ENCODE measurements around the gene SIRPD.

SIRPD gene

DNA sequence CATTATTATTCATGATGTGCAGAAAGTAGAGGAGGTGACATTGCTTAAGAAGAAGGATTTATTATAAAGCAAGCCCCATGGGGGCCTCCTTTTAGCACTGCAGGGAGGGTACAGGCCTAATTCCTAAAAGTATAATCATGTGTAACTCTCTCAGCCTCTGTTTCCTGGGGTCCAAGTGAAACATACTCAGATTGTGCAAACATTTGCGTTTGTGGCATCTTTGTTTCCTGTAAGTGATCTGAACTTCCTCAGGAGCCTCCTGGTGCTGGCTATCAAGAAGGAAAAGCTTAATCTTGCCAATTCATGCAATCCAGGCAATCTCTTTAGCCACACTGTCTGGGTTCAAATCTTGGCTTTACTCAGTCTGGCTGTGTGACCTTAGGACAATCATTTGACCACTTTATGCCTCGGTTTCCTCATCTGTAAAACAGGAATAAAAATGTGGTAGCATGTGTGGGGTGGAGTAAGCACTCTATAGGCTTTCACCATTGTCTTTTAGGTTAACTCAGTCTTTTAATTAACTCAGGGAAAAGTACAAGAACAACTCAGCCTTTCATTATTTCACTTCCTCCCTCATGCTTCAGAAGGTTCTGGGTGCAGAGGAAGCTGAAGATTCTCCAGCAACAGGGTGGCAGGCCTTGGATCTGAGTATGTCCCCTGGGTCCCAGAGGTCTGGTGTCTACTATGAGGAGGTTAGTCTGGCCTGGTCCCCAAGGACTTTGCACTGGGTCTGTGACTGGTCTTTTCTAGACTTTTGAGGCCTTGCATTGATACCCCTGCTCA, 65.5 kb downstream of the SIRPD start:
- DNase-seq: no peak

DNA sequence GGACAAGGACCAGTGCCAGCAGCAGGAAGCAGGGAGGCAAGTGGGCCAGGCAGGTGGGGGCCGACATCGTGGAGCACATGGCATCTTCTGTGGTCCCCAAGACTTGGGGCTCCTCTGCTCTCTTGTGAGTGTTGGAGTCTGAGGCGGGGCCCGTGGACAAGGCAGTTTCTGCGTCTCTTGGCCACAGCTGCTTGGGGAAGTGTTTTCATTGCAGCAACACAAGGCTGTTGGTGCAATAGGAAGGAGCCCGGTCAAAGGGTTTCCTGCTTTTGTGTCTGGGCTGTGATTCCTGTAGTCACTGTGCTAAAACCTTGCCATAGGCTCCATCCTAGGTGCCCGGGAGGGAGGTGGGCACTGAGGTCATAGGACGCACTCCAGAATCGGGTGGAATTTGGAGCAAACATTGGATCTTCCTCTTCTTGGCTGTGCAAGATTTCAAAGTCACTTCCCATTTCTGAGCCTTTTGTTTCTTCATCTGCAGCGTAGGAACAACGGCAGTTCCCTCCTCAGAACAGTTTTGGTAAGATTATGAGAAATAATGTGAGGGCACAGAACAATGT, 66.1 kb downstream of the SIRPD start, which contains the start of gene SIRPB2:
Gene SIRPB2 (minus strand): TSS at position 140 of the 560 bp plus-strand sequence. CDS start 61 bp downstream, at position 79.
- no peak for DNase-seq

DNA sequence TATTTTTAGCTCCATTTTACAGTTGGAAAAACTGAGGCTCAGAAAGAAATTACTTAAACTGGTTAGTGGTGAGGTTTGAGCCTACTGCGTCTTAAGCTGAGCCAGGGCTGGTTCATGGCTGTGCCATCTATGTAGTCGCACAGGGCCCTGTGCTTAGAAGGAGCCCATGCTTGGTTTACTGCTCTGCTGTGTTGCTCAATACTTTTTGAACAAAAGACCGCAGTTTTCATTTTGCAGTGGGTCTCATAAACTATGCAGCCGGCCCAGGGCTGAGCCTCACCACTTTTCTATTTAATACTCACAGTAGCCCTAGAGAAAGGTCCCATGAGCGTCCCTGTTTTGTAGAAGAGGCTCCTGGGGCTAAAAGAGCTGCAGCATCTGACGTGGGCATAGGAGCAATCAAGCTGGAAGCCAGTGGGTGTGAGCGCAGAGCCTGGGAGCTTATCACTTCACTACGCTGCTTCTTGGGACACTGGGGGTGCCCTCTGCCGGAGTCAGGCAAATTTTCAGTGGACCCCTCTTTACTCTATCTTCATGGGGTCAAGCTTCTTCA, 66.8 kb downstream of the SIRPD start:
- no peak for DNase-seq

DNA sequence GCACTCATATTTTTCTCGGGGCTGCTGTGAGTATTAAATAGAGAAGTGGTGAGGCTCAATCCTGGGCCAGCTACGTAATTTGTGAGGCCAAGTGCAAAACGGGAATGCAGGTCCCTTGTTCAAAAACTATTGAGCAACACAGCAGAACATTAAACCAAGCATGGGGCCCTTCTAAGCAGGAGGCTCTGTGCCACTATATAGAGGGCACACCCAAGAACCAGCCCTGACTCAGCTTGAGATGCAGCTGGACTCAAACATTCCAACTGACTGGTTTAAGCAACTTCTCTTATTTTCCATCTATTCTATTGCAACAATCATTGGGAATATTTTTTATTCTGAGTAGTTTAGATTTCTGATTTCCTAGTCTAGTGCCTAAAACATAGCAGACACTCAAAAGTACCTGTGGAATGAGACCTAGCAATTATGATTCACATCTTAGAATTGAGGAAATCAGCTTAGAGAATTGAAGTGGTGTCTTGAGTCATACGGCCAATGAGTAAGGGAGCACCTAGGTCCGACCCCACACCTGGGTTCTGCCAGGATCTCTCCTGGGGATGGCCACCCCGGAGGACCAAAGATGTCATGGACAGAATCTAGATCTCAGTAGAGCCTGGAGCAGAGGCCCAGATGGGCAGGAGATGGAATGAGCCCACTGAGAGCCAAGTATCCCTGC, 67.6 kb downstream of the SIRPD start:
- no peak for DNase-seq

DNA sequence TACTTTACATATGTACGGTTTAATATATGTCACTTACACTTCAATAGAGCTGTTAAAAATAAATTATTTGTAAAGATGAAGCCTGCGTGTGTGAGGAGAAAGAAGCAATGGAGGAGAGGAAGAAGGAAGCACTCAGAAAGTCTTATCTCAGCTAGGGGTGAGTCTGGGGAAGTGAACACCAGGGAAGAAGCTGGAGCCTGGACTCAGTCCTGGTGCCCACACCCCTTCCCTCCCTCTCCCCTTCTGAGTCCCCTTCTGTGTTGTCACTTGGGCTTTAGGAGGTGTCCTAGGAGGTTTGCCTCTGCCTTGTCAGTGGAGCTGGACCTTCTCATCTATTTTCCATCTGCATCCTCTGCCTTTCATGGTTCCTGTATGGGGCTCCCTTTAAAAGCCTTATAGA, 68.2 kb downstream of the SIRPD start:
- no peak for DNase-seq

DNA sequence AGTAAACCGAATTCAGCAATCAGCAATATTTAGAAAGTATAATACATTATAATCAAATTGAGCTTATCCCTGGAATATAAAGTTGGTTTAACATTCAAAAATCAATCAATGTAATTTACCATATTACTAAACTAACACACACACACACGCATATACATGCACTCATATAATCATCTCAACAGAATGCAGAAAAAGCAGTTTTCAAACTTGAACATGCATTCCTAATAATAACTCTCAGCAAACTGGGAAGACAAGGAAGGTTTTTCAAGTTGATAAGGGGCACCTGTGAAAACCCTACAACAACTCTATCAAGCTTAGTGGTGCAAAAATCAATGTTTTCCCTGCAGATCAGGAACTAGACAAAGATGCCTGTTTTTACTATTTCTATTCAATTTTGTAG, 70.9 kb downstream of the SIRPD start:
- no peak for DNase-seq

DNA sequence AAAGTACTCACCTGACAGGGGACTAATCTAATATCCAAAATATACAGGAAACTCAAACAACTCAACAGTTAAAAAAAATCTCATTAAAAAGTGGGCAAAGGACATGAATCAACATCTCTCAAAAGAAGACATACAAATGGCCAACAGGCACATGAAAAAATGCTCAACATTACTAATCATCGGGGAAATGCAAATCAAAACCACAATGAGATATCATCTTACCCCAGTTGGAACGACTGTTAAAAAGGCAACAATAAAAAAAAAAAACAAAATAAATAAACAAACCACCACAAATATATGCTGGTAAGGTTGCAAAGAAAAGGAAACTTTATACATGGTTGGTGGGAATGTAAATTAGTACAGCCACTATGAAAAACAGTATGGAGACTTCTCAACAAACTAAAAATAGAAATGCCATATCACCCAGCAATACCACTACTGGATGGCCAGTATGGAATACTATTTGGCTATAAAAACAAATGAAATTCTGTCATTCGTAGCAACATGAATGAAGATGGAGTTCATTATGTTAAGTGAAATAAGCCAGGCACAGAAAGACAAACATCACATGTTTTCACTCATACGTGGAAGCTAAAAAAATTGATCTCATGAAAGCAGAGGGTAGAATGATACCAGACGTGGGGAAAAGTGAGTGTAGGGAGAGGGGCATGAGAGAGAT, 72.9 kb downstream of the SIRPD start:
- DNase-seq: no peak

Measured in stimulated activated CD4-positive, alpha-beta T cell treated with anti-CD3 and anti-CD28 coated beads, Interleukin-4, amount 100 ng/mL, for 24 hours (primary cell).